Measurements from ENCODE around the gene FGF9. TPM values are rescaled to one million over a fixed set of nuclear protein-coding genes. Genes with fewer than 3 reads are reported as not detected.
A peak's percentile ranks its signal among the peaks of the same experiment; 100 is the strongest.

Gene FGF9
- total RNA-seq, 1 donor from 2014 or later = 0.25 TPM

DNA sequence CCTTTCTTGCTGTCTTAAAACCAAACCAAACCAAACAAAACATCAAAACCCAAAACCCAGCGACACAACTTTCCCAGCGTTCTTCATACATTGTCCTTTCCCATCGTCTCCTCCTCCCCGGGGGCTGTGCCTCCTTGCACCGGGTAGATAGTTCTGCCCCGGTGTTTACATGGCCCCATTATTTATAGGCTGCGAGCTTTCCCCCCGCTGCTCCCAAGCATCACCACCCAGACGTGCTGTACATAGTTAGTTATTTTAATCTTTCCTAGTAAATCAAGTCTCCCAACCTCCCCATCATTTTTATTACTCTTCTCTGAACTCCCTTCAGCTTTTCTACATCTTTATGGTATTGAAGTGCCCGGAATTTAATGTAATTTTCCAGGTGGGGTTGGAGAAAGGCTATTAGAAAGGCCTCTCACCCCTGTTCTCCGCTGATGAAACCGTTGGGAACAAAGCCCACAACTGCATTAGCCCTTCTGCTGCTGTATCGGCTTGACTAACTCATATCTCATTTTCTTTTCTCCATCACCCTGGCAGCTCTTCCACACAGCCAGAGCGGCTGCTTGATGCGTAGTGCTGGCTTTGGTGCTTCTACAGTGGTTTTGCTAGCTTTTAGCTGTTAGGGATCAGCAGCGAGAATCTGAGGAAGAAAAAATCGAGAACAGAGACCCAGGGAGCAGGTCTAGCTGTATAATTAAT lies 53.1 kb downstream of the FGF9 start:
- Histone ChIP-seq H3K36me3 (no peaks in the 10 kb centered on the region), H3K27ac (no peak overlapping the region), H3K4me1 (no peaks in the 10 kb centered on the region), H3K4me3 (no peak overlapping the region), H3K27me3 (no peaks in the 10 kb centered on the region), H3K9me3 (no peaks in the 10 kb centered on the region)
- DNase-seq (ENCODE audit: extremely low spot score in 2 of 2) = no peak
- intact Hi-C loops (cut with DNase I) = no loop called here
- TF ChIP-seq, protein P1, sequence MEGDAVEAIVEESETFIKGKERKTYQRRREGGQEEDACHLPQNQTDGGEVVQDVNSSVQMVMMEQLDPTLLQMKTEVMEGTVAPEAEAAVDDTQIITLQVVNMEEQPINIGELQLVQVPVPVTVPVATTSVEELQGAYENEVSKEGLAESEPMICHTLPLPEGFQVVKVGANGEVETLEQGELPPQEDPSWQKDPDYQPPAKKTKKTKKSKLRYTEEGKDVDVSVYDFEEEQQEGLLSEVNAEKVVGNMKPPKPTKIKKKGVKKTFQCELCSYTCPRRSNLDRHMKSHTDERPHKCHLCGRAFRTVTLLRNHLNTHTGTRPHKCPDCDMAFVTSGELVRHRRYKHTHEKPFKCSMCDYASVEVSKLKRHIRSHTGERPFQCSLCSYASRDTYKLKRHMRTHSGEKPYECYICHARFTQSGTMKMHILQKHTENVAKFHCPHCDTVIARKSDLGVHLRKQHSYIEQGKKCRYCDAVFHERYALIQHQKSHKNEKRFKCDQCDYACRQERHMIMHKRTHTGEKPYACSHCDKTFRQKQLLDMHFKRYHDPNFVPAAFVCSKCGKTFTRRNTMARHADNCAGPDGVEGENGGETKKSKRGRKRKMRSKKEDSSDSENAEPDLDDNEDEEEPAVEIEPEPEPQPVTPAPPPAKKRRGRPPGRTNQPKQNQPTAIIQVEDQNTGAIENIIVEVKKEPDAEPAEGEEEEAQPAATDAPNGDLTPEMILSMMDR (IDR thresholded peaks at IDR 0.05) = no peak
- TF ChIP-seq POLR2A (IDR thresholded peaks at IDR 0.05) = no peak
- TF ChIP-seq POLR2AphosphoS5 (IDR thresholded peaks at IDR 0.05; ENCODE audit: insufficient read depth in 1 of 2, low read depth in 1 of 2) = no peak

DNA sequence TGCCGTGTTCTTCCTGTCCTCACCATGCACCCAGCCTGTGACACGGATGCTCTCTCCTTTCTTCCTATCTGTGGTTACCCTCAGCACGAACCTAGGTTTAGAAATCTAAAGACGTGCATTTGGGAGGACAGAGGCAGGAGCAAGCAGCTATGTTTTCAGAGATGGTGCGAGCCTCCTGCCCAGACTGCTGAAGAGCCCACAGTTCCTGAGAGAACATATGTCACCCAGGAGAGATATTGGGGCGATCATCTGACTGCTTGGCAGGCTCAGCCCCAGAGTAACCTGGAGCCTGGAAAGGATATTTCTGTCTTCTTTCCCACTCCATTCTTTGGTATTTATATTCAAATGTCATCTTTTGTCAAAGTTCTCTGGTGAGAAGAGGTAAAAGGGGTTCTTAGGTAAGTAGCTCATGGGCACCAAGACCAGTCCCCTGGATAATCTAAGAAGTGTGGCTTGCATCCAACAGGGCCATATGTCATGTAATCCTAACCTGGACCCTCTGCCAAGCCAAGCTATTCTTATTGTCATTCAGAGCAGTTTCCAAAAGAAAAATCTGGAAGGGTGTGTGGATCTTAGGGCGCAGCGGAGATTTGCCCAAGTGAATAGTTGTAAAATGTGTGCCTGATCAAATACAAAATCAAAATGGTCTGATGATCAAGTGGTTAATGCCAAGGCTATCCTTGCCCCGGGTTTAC lies 59.5 kb downstream of the FGF9 start:
- intact Hi-C loops (cut with DNase I) = no loop called here
- Histone ChIP-seq H3K4me3 (no peak overlapping the region), H3K27ac (no peak overlapping the region)

DNA sequence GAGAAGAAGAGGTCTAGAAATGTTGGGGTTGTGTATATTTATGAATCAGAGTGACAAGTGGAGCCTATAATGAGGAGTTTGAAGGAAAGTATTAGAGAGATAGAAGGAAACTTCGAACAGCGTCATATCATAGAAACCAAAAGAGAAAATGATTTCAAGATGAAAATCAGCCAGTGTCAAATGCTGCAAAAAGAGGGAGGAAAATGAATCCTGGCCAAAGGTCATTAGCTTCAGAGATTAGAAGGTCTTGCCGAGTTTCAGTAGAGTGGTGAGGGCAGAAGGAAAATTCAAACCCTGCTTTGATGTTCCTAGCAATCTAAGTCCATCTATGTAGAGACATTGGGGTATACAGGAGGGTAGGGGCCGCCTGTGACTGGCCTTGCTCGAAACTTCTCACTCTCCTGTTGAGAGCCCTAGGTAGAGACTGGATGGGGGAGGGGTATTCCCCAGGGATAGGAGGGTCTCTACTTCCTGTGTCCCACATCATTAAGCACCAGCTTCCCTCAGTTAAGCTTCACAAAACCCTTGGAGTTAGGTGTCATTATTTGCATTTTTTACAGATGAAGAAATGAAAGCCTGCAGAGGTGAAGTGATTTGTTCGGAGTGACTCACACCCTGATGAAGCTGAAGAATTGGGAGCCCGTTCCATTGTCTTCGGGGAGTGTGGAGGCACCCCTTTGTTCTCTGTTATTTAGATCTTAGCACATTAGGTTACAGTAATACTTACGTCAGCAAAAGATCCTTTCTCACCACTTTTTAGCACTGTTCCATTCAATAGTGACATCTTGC lies 62.8 kb downstream of the FGF9 start:
- H3K9me3 ChIP-seq = no peaks in the 10 kb centered on the region
- no peaks in the 10 kb centered on the region for H3K36me3 ChIP-seq
- no peak overlapping the region for H3K4me3 ChIP-seq
- peak in 1 of 2 donors; percentile 20 for DNase-seq (ENCODE audit: extremely low spot score in 2 of 2)
- intact Hi-C loops (cut with DNase I) = no loop called here
- H3K27ac ChIP-seq = no peak overlapping the region
- TF ChIP-seq POLR2AphosphoS5 (IDR thresholded peaks at IDR 0.05; ENCODE audit: insufficient read depth in 1 of 2, low read depth in 1 of 2) = no peak
- TF ChIP-seq, protein P1 (IDR thresholded peaks at IDR 0.05) = no peak
- no peak for TF ChIP-seq POLR2A (IDR thresholded peaks at IDR 0.05)
- H3K27me3 ChIP-seq = no peaks in the 10 kb centered on the region
- peaks cover 9% of the 10 kb centered on the region for H3K4me1 ChIP-seq

More for the DNA sequence above, 59.5 kb downstream of the FGF9 start:
- Histone ChIP-seq H3K36me3 (no peaks in the 10 kb centered on the region), H3K9me3 (no peaks in the 10 kb centered on the region), H3K27me3 (no peaks in the 10 kb centered on the region), H3K4me1 (no peaks in the 10 kb centered on the region)
- no peak for DNase-seq (ENCODE audit: extremely low spot score in 2 of 2)
- TF ChIP-seq, protein P1 (IDR thresholded peaks at IDR 0.05) = no peak
- TF ChIP-seq POLR2A (IDR thresholded peaks at IDR 0.05) (no peak), POLR2AphosphoS5 (IDR thresholded peaks at IDR 0.05; ENCODE audit: insufficient read depth in 1 of 2, low read depth in 1 of 2) (no peak)

DNA sequence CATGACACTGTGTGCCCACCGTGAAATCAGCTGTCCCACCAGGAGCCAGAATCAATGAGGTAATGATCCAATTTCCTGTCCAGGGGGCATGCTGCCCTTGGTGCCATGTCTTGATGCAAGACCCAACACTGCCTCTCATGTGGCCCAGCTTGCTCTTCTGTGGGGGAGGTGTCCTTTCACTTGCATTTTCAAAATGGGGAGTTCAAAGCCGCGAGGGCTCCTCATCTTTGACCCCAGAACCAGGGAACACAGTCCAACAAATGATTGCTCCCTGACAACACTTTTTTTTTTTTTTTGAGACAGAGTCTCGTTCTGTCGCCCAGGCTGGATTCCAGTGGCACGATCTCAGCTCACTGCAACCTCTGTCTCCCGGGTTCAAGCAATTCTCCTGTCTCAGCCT lies 64.1 kb downstream of the FGF9 start:
- TF ChIP-seq, protein P1 (IDR thresholded peaks at IDR 0.05) = no peak
- TF ChIP-seq POLR2AphosphoS5 (IDR thresholded peaks at IDR 0.05; ENCODE audit: insufficient read depth in 1 of 2, low read depth in 1 of 2) = no peak
- TF ChIP-seq POLR2A (IDR thresholded peaks at IDR 0.05) = no peak
- Histone ChIP-seq H3K27me3 (no peaks in the 10 kb centered on the region), H3K27ac (no peak overlapping the region), H3K4me3 (no peak overlapping the region), H3K36me3 (no peaks in the 10 kb centered on the region), H3K4me1 (peaks cover 9% of the 10 kb centered on the region), H3K9me3 (no peaks in the 10 kb centered on the region)
- intact Hi-C loops (cut with DNase I) = no loop called here
- peak in 1 of 2 donors; percentile 80 for DNase-seq (ENCODE audit: extremely low spot score in 2 of 2)

Data from vagina (tissue), 2 donors.